H1 (cell line): Measurements from ENCODE around the gene CYGB. TPM values are rescaled to one million over a fixed set of nuclear protein-coding genes. Genes with fewer than 3 reads are reported as not detected.

Experiments used
- CTCF ChIA-PET: fragments of 300-600 bp; sonication (Branson Sonifier 250); formaldehyde crosslinking; loops from one replicate; lab custom pipeline; 2021; ENCODE audit not compliant: partially characterized antibody; lab: Charles Lee
- POLR2A ChIA-PET: fragments of 300-600 bp; sonication (Branson Sonifier 250); formaldehyde crosslinking; loops from one replicate; lab custom pipeline; 2021; ENCODE audit warnings: inconsistent platforms; ENCODE audit not compliant: partially characterized antibody; lab: Charles Lee
- DNase-seq, 2 experiments: peaks; one replicate each; pipeline versions ENCODE4 v3.0.0 to v3.0.0-alpha.2; 2010 to 2022; ENCODE audit warnings: low spot score in 2 of 2, low read depth in 1 of 2, mixed read lengths in 1 of 2
- FAIRE-seq: peaks from 2 replicates; lab custom pipeline; 2011; peaks lifted over from hg19 to GRCh38; lab: Jason Lieb, UNC
- H2AFZ ChIP-seq: 2 replicates; pipeline ENCODE4 v1.8.1; 2012; ENCODE audit warnings: low read length, inconsistent platforms
- H2AK5ac ChIP-seq: 2 replicates; pipeline ENCODE4 v1.6.1; 2013; ENCODE audit warnings: low read depth, low read length
- H2BK120ac ChIP-seq: replicated peaks from 2 replicates; pipeline ENCODE3; 2013; ENCODE audit warnings: low read depth, low read length, inconsistent platforms
- H2BK12ac ChIP-seq: 2 replicates; pipeline ENCODE4 v1.6.1; 2013; ENCODE audit warnings: low read depth, low read length
- H2BK15ac ChIP-seq: 2 replicates; pipeline ENCODE4 v1.6.1; 2013; ENCODE audit warnings: low read length
- H2BK20ac ChIP-seq: 2 replicates; pipeline ENCODE4 v1.6.1; 2013; ENCODE audit warnings: low read length
- H2BK5ac ChIP-seq: 2 replicates; pipeline ENCODE4 v1.6.1; 2013; ENCODE audit warnings: low read depth, low read length
- H3K14ac ChIP-seq: 2 replicates; pipeline ENCODE4 v1.6.1; 2013; ENCODE audit warnings: inconsistent platforms; ENCODE audit not compliant: insufficient read length
- H3K18ac ChIP-seq: 2 replicates; pipeline ENCODE4 v1.6.1; 2013; ENCODE audit warnings: low read length; ENCODE audit errors: extremely low read depth
- H3K23ac ChIP-seq: 2 replicates; pipeline ENCODE4 v1.6.1; 2013; ENCODE audit warnings: inconsistent platforms; ENCODE audit not compliant: insufficient read length
- H3K23me2 ChIP-seq: 2 replicates; pipeline ENCODE4 v1.6.1; 2013; ENCODE audit warnings: low read depth, low read length
- H3K27ac ChIP-seq: 2 replicates; pipeline ENCODE4 v1.6.1; 2011; ENCODE audit warnings: low read depth, low read length, inconsistent platforms
- H3K27me3 ChIP-seq, 4 experiments: replicated peaks in 1 of 4; 1 replicate in 1 of 4; 2 replicates in 3 of 4; pipeline versions ENCODE4 v1.6.1 to v1.8.1; 2011 to 2013; ENCODE audit warnings: low read length in 3 of 4, mild to moderate bottlenecking in 3 of 4, inconsistent platforms in 2 of 4, mixed read lengths in 2 of 4, moderate library complexity in 1 of 4; ENCODE audit not compliant: control insufficient read depth in 3 of 4, insufficient read depth in 3 of 4; ENCODE audit errors: extremely low read depth in 1 of 4
- H3K36me3 ChIP-seq, 4 experiments: 2 replicates each; pipeline versions ENCODE4 v1.6.1 to v1.8.1; 2011 to 2013; ENCODE audit warnings: mild to moderate bottlenecking in 4 of 4, low read length in 3 of 4, moderate library complexity in 2 of 4, control low read depth in 1 of 4, inconsistent platforms in 1 of 4; ENCODE audit not compliant: insufficient read depth in 4 of 4, control insufficient read depth in 2 of 4
- H3K4ac ChIP-seq: replicated peaks from 2 replicates; pipeline ENCODE3; 2013; ENCODE audit warnings: low read length, low read depth, mixed read lengths, inconsistent platforms; ENCODE audit not compliant: insufficient read length
- H3K4me1 ChIP-seq, 4 experiments: replicated peaks in 1 of 4; 1 replicate in 1 of 4; 2 replicates in 3 of 4; pipeline versions ENCODE4 v1.6.1 to v1.8.1; 2011 to 2013; ENCODE audit warnings: low read length in 3 of 4, inconsistent platforms in 2 of 4, mixed read lengths in 1 of 4; ENCODE audit not compliant: insufficient read depth in 4 of 4, control insufficient read depth in 3 of 4
- H3K4me2 ChIP-seq, 2 experiments: 2 replicates each; pipeline versions ENCODE4 v1.6.1 to v1.8.1; 2011 to 2013; ENCODE audit warnings: low read depth in 2 of 2, low read length in 2 of 2, control low read depth in 1 of 2, inconsistent platforms in 1 of 2, mild to moderate bottlenecking in 1 of 2; ENCODE audit not compliant: insufficient read depth in 1 of 2
- H3K4me3 ChIP-seq, 4 experiments: fragments of 200-600, 300-600 bp in 1 of 4; sonication (generic), shearing (Covaris generic), sonication (Bioruptor Twin) in 1 of 4; 2 replicates each; pipeline versions ENCODE4 v1.5.1 to v1.8.1; 2011 to 2016; ENCODE audit warnings: low read length in 4 of 4, low read depth in 3 of 4, control low read depth in 2 of 4, inconsistent platforms in 2 of 4, mild to moderate bottlenecking in 2 of 4, mixed read lengths in 1 of 4, moderate library complexity in 1 of 4; ENCODE audit not compliant: insufficient read depth in 2 of 4; ENCODE audit errors: extremely low read depth in 1 of 4
- H3K56ac ChIP-seq: replicated peaks from 2 replicates; pipeline ENCODE3; 2013; ENCODE audit warnings: low read depth, mild to moderate bottlenecking, mixed read lengths, low read length, inconsistent platforms; ENCODE audit not compliant: insufficient read length
- H3K79me1 ChIP-seq: 2 replicates; pipeline ENCODE4 v1.6.1; 2013; ENCODE audit warnings: low read depth, low read length, control low read depth
- H3K79me2 ChIP-seq, 2 experiments: 2 replicates each; pipeline versions ENCODE4 v1.6.1 to v1.8.1; 2012 to 2013; ENCODE audit warnings: low read length in 2 of 2, mild to moderate bottlenecking in 2 of 2, inconsistent platforms in 1 of 2; ENCODE audit not compliant: insufficient read depth in 2 of 2, control insufficient read depth in 1 of 2
- H3K9ac ChIP-seq, 4 experiments: replicated peaks in 1 of 4; 1 replicate in 1 of 4; 2 replicates in 3 of 4; pipeline versions ENCODE4 v1.6.1 to v1.8.1; 2011 to 2013; ENCODE audit warnings: low read depth in 3 of 4, low read length in 3 of 4, control low read depth in 2 of 4, mild to moderate bottlenecking in 2 of 4, moderate library complexity in 2 of 4, inconsistent platforms in 1 of 4; ENCODE audit errors: extremely low read depth in 1 of 4
- H3K9me3 ChIP-seq, 2 experiments: 2 replicates each; pipeline versions ENCODE4 v1.6.1 to v1.8.1; 2012 to 2013; ENCODE audit warnings: mild to moderate bottlenecking in 2 of 2, moderate library complexity in 2 of 2, control low read depth in 1 of 2, inconsistent platforms in 1 of 2, low read depth in 1 of 2, low read length in 1 of 2, mixed read lengths in 1 of 2; ENCODE audit not compliant: insufficient read depth in 2 of 2
- H4K20me1 ChIP-seq, 2 experiments: replicated peaks in 1 of 2; 2 replicates each; pipeline versions ENCODE3 to v1.8.1; 2011 to 2013; ENCODE audit warnings: inconsistent platforms in 2 of 2, low read length in 2 of 2, mild to moderate bottlenecking in 1 of 2; ENCODE audit not compliant: insufficient read depth in 2 of 2, control insufficient read depth in 1 of 2
- H4K5ac ChIP-seq: 2 replicates; pipeline ENCODE4 v1.6.1; 2013; ENCODE audit warnings: low read length, low read depth, mixed read lengths, inconsistent platforms; ENCODE audit not compliant: insufficient read length
- H4K8ac ChIP-seq: 2 replicates; pipeline ENCODE4 v1.8.0; 2013; ENCODE audit warnings: mild to moderate bottlenecking, moderate library complexity, low read length, inconsistent platforms; ENCODE audit not compliant: insufficient read depth; ENCODE audit errors: extremely low read depth
- H4K91ac ChIP-seq: replicated peaks from 2 replicates; pipeline ENCODE3; 2013; ENCODE audit warnings: low read length, mixed read lengths, inconsistent platforms; ENCODE audit not compliant: insufficient read length
- CTBP2 ChIP-seq: IDR thresholded peaks from 2 replicates; pipeline ENCODE4 v1.7.0; 2011; ENCODE audit warnings: borderline replicate concordance, mild to moderate bottlenecking, moderate library complexity, mixed read lengths, low read length; ENCODE audit not compliant: insufficient read depth, insufficient read length
- TBP ChIP-seq: IDR thresholded peaks from 2 replicates; pipeline ENCODE4 v1.6.1; 2011; ENCODE audit warnings: low read depth, low read length, improper control_type of control experiment
- TEAD4 ChIP-seq: IDR thresholded peaks from 2 replicates; pipeline ENCODE4 v1.6.1; 2012; ENCODE audit warnings: low read depth, low read length, inconsistent platforms, mixed read lengths
- WGBS, 2 experiments: shearing (Covaris generic) in 1 of 2; methylation state at CpG; one replicate each; pipeline versions ENCODE4 v1.1.6 to v1.1.7; 2013 to 2015; ENCODE audit warnings: low lambda C conversion rate in 2 of 2, mixed read lengths in 2 of 2, inconsistent platforms in 1 of 2, low coverage in 1 of 2, missing lambda C conversion rate in 1 of 2; ENCODE audit not compliant: insufficient replicate concordance in 2 of 2, insufficient coverage in 1 of 2, insufficient read length in 1 of 2; ENCODE audit errors: extremely low coverage in 1 of 2, missing lambda C conversion rate in 1 of 2; 5-methylcytosine and 5-hydroxymethylcytosine counted together
- polyA plus RNA-seq, 7 experiments: library from polyadenylated mRNA; depleted of rRNA in 3 of 7; stranded (reverse) in 5 of 7; unstranded in 2 of 7; fragments of >200 nt in 5 of 7; fragments of 200-250 nt in 2 of 7; gene quantifications; 1 replicate in 5 of 7; 2 replicates in 1 of 7; 4 replicates in 1 of 7; pipeline versions ENCODE4 v1.2.1 to v1.2.3, GENCODE V29; 2011 to 2013; ENCODE audit warnings: missing spikeins in 2 of 7, mixed read lengths in 2 of 7
- total RNA-seq: library from RNA; stranded (reverse); fragmentation: NEBNext Ultra II Directional; extraction: Animal tissue kit (Norgen Biotek cat#: 25700); gene quantifications from 2 replicates; pipeline ENCODE4 v1.2.1, GENCODE V29; 2021

Gene CYGB
- total and polyA plus RNA-seq, 2 of the 8 experiments (the other 6 are each of a cell fraction or from before 2014, with no cell fraction given): 2.7 to 3.7 TPM

DNA sequence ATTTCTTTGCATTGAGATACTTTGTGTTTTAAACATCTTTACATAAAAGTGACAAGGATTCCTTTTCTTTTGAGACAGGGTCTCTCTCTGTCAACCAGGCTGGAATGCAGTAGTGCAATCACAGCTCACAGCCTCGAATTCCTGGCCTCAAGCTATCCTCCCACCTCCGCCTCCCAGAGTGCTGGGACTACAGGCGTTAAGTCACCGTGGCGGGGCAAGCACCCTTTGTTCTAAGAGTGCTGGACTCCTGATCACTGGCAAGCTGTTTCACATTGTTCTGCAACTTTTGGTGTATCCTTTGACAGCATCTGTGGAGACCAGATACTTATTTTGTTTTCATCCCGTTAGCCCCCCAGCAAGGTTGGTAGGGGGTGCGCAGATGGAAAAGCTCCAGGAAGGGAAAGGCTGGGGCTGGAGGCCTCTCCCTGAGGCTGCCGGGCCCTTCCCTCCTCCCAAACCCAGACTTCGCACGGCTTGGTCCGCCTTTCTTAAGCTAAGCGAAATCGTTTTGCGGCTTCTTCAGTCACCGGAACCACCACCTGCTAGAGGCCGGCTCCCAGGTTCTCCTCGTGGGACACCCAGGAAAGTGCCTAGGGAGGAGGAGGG lies 47.0 kb upstream of the CYGB start:
- Histone ChIP-seq H2BK12ac (no peak overlapping the region), H2BK20ac (no peak overlapping the region), H3K27ac (no peak overlapping the region), H3K14ac (no peak overlapping the region), H2AFZ (peak overlapping the region; percentile 94; the same call in 1 of the 2 replicates), H3K79me1 (no peaks in the 10 kb centered on the region), H4K8ac (no peak overlapping the region), H4K5ac (no peak overlapping the region), H3K4me1 (peaks cover 0 to 25% (median 11%) of the 10 kb centered on the region in 4 experiments; a peak in 6 of 7 replicates), H2BK120ac (no peak overlapping the region), H3K9ac (0 out of 7 replicates have a peak overlapping the region, but pooled peaks of 1 of the 4 experiments have one; percentile 26), H3K36me3 (peaks cover 0 to 9% (median 0%) of the 10 kb centered on the region in 4 experiments; a peak in 1 of 8 replicates), H2BK15ac (0 out of 2 replicates have a peak overlapping the region, but pooled peaks have one; percentile 12), H4K20me1 (peaks cover 0 to 2% of the 10 kb centered on the region in 2 experiments), H3K27me3 (peaks cover 33 to 67% (median 55%) of the 10 kb centered on the region in 4 experiments), H3K4me2 (peak overlapping the region; percentile 87 to 99), H3K23ac (no peak overlapping the region), H2BK5ac (no peak overlapping the region), H3K56ac (no peak overlapping the region), H3K18ac (0 out of 2 replicates have a peak overlapping the region, but pooled peaks have one; percentile 13), H4K91ac (no peak overlapping the region), H3K79me2 (no peaks in the 10 kb centered on the region), H3K4me3 (peak overlapping the region; percentile 42 to 81 (median 48)), H3K4ac (no peak overlapping the region), H3K9me3 (0 out of 4 replicates have a peak, but pooled peaks cover 0 to 2% of the 10 kb centered on the region in 2 experiments), H2AK5ac (no peak overlapping the region), H3K23me2 (peaks cover 13% of the 10 kb centered on the region)
- TF ChIP-seq TBP (no peak), TEAD4 (peak; percentile 64), CTBP2 (peak; percentile 57)
- FAIRE-seq (no peak), DNase-seq (no peak)
- POLR2A ChIA-PET: interaction anchor here (1.0 to 1.9 kb wide), 4 partner anchors 11 to 22 kb away, joined by 3 to 16 read pairs (median 4); no protein-coding TSS in a partner anchor
- CTCF ChIA-PET: interaction anchor here (0.6 to 3.5 kb wide), 9 partner anchors 9 to 102 kb away, joined by 3 to 12 read pairs (median 4); no protein-coding TSS in a partner anchor
- WGBS, 2 experiments: 12% methylated on average over 17 of the region's 17 CpGs; no CpG with 5 or more reads in 1 of the 2 experiments
